IMR-90 (cell line): ENCODE results near the gene TRIM36. TPM values are rescaled to one million over a fixed set of nuclear protein-coding genes. Genes with fewer than 3 reads are reported as not detected.

Experiments used
- ATAC-seq: fragments of 200-7000 bp; cut with Tn5 transposase; 2 replicates; pipeline ENCODE4 v1.9.1; 2020; ENCODE audit warnings: low read depth, mild to moderate bottlenecking, moderate library complexity
- BruUV-seq: library from RNA; stranded (reverse); fragments of 400-500 nt; replicated peaks from 2 replicates; lab custom pipeline; 2021; lab: Mats Ljungman, UMichigan
- CTCF ChIA-PET: fragments of 300-600 bp; formaldehyde crosslinking; extraction: SDS; loops from one replicate; lab custom pipeline; 2021; ENCODE audit warnings: antibody characterized with exemption; lab: Yijun Ruan, JAX
- POLR2A ChIA-PET: fragments of 300-600 bp; sonication (Branson Sonifier 250); formaldehyde crosslinking; loops from one replicate; lab custom pipeline; 2022; ENCODE audit warnings: antibody characterized with exemption; ENCODE audit not compliant: unreplicated experiment; lab: Charles Lee
- DNase-seq: peaks from one replicate; pipeline ENCODE4 v3.0.0; 2013
- H2AFZ ChIP-seq: replicated peaks from 2 replicates; pipeline ENCODE3; 2013; ENCODE audit warnings: low read length, mild to moderate bottlenecking; ENCODE audit not compliant: poor library complexity
- H2AK5ac ChIP-seq: 2 replicates; pipeline ENCODE4 v1.6.1; 2013; ENCODE audit warnings: low read depth, low read length, inconsistent platforms
- H2AK9ac ChIP-seq: replicated peaks from 2 replicates; pipeline ENCODE3; 2013; ENCODE audit warnings: mild to moderate bottlenecking, low read depth, low read length, moderate library complexity; ENCODE audit not compliant: poor library complexity
- H2BK120ac ChIP-seq: 2 replicates; pipeline ENCODE4 v1.6.1; 2013; ENCODE audit warnings: low read depth, low read length, inconsistent platforms
- H2BK15ac ChIP-seq: 3 replicates; pipeline ENCODE4 v1.6.1; 2013; ENCODE audit warnings: low read depth, low read length, inconsistent platforms
- H2BK20ac ChIP-seq: 2 replicates; pipeline ENCODE4 v1.6.1; 2013; ENCODE audit warnings: low read depth, mild to moderate bottlenecking, inconsistent platforms, low read length, moderate library complexity
- H2BK5ac ChIP-seq: 2 replicates; pipeline ENCODE4 v1.6.1; 2013; ENCODE audit warnings: mild to moderate bottlenecking, low read depth, low read length, inconsistent platforms; ENCODE audit not compliant: poor library complexity, severe bottlenecking
- H3K14ac ChIP-seq: replicated peaks from 2 replicates; pipeline ENCODE4 v1.6.1; 2013; ENCODE audit warnings: low read depth, low read length, inconsistent platforms
- H3K18ac ChIP-seq: 2 replicates; pipeline ENCODE4 v1.6.1; 2013; ENCODE audit warnings: low read depth, low read length, control low read depth
- H3K23ac ChIP-seq: 2 replicates; pipeline ENCODE4 v1.6.1; 2013; ENCODE audit warnings: low read depth, low read length, inconsistent platforms
- H3K27ac ChIP-seq: 2 replicates; pipeline ENCODE4 v1.5.1; 2013; ENCODE audit warnings: mild to moderate bottlenecking, control low read depth, low read length; ENCODE audit not compliant: insufficient read depth
- H3K27me3 ChIP-seq: 2 replicates; pipeline ENCODE4 v1.6.1; 2013; ENCODE audit warnings: low read length; ENCODE audit not compliant: control insufficient read depth, insufficient read depth
- H3K36me3 ChIP-seq: 2 replicates; pipeline ENCODE4 v1.6.1; 2013; ENCODE audit warnings: low read length, mixed read lengths; ENCODE audit not compliant: control insufficient read depth, insufficient read depth
- H3K4ac ChIP-seq: 2 replicates; pipeline ENCODE4 v1.6.1; 2013; ENCODE audit warnings: low read depth, low read length, inconsistent platforms
- H3K4me1 ChIP-seq: 2 replicates; pipeline ENCODE4 v1.6.1; 2013; ENCODE audit warnings: low read length, mixed read lengths; ENCODE audit not compliant: control insufficient read depth, insufficient read depth
- H3K4me2 ChIP-seq: 2 replicates; pipeline ENCODE4 v1.6.1; 2013; ENCODE audit warnings: low read depth, mild to moderate bottlenecking, control low read depth, low read length, moderate library complexity
- H3K4me3 ChIP-seq: 2 replicates; pipeline ENCODE4 v1.5.1; 2013; ENCODE audit warnings: low read depth, mild to moderate bottlenecking, control low read depth, low read length, moderate library complexity; ENCODE audit not compliant: insufficient read depth
- H3K56ac ChIP-seq: 2 replicates; pipeline ENCODE4 v1.6.1; 2013; ENCODE audit warnings: low read length, inconsistent platforms; ENCODE audit not compliant: insufficient read depth; ENCODE audit errors: extremely low read depth
- H3K79me1 ChIP-seq, 2 experiments: 2 replicates each; pipeline ENCODE4 v1.6.1; 2013; ENCODE audit warnings: low read length in 2 of 2, inconsistent platforms in 1 of 2, low read depth in 1 of 2
- H3K9ac ChIP-seq: 2 replicates; pipeline ENCODE4 v1.6.1; 2013; ENCODE audit warnings: low read depth, low read length, control low read depth
- H3K9me1 ChIP-seq: 2 replicates; pipeline ENCODE4 v1.6.1; 2013; ENCODE audit warnings: low read length, inconsistent platforms; ENCODE audit not compliant: insufficient read depth
- H3K9me3 ChIP-seq: 2 replicates; pipeline ENCODE4 v1.6.1; 2013; ENCODE audit warnings: low read length; ENCODE audit not compliant: control insufficient read depth, insufficient read depth
- H4K20me1 ChIP-seq: 2 replicates; pipeline ENCODE4 v1.6.1; 2013; ENCODE audit warnings: low read length, inconsistent platforms; ENCODE audit not compliant: insufficient read depth
- H4K5ac ChIP-seq: 2 replicates; pipeline ENCODE4 v1.6.1; 2013; ENCODE audit warnings: mild to moderate bottlenecking, low read depth, low read length, control low read depth
- H4K8ac ChIP-seq, 2 experiments: 2 replicates each; pipeline ENCODE4 v1.6.1; 2013; ENCODE audit warnings: low read depth in 2 of 2, low read length in 2 of 2, control low read depth in 1 of 2, inconsistent platforms in 1 of 2
- H4K91ac ChIP-seq: 2 replicates; pipeline ENCODE4 v1.6.1; 2013; ENCODE audit warnings: low read depth, low read length, inconsistent platforms; ENCODE audit not compliant: insufficient read depth
- BHLHE40 ChIP-seq: fragments of 150-350 bp; IDR thresholded peaks from 2 replicates; pipeline ENCODE4 v1.6.1; 2016; ENCODE audit warnings: mild to moderate bottlenecking, low read depth, low read length
- CEBPB ChIP-seq: IDR thresholded peaks from 2 replicates; pipeline ENCODE4 v1.6.1; 2012; ENCODE audit warnings: low read depth, low read length, improper control_type of control experiment
- CHD1 ChIP-seq: IDR thresholded peaks from 2 replicates; pipeline ENCODE4 v1.6.1; 2012; ENCODE audit warnings: low read depth, low read length, improper control_type of control experiment
- CTCF ChIP-seq: conservative IDR thresholded peaks from 2 replicates; pipeline ENCODE4 v1.5.1; 2012; ENCODE audit warnings: mild to moderate bottlenecking, low read depth, low read length, improper control_type of control experiment
- ELK1 ChIP-seq: fragments of 150-350 bp; IDR thresholded peaks from 2 replicates; pipeline ENCODE4 v1.6.1; 2016; ENCODE audit warnings: low read depth, mild to moderate bottlenecking, low read length, moderate library complexity, borderline replicate concordance
- FOS ChIP-seq: fragments of 150-350 bp; IDR thresholded peaks from 2 replicates; pipeline ENCODE4 v1.6.1; 2016; ENCODE audit warnings: low read depth, low read length
- MAFK ChIP-seq: IDR thresholded peaks from 2 replicates; pipeline ENCODE4 v1.6.1; 2012; ENCODE audit warnings: low read depth, low read length, improper control_type of control experiment
- MAZ ChIP-seq: IDR thresholded peaks from 2 replicates; pipeline ENCODE4 v1.6.1; 2012; ENCODE audit warnings: low read depth, mild to moderate bottlenecking, low read length, improper control_type of control experiment, moderate library complexity, borderline replicate concordance
- MXI1 ChIP-seq: IDR thresholded peaks from 2 replicates; pipeline ENCODE4 v1.6.1; 2012; ENCODE audit warnings: low read depth, mild to moderate bottlenecking, low read length, moderate library complexity, borderline replicate concordance
- NFE2L2 ChIP-seq: fragments of 150-350 bp; IDR thresholded peaks from 2 replicates; pipeline ENCODE4 v1.6.1; 2016; ENCODE audit warnings: low read depth, mild to moderate bottlenecking, low read length
- POLR2A ChIP-seq: IDR thresholded peaks from 2 replicates; pipeline ENCODE4 v1.6.1; 2012; ENCODE audit warnings: mild to moderate bottlenecking, low read depth, low read length
- RAD21 ChIP-seq: IDR thresholded peaks from 2 replicates; pipeline ENCODE4 v1.6.1; 2012; ENCODE audit warnings: low read length, improper control_type of control experiment
- RCOR1 ChIP-seq: IDR thresholded peaks from 2 replicates; pipeline ENCODE4 v1.6.1; 2012; ENCODE audit warnings: mild to moderate bottlenecking, low read length, improper control_type of control experiment; ENCODE audit not compliant: insufficient replicate concordance
- RFX5 ChIP-seq: IDR thresholded peaks from 2 replicates; pipeline ENCODE4 v1.8.0; 2012; ENCODE audit warnings: low read depth, mild to moderate bottlenecking, low read length, moderate library complexity
- SMC3 ChIP-seq: fragments of 150-350 bp; IDR thresholded peaks from 2 replicates; pipeline ENCODE4 v1.6.1; 2016; ENCODE audit warnings: low read depth, mild to moderate bottlenecking, antibody characterized with exemption, low read length, moderate library complexity
- USF2 ChIP-seq: fragments of 150-350 bp; IDR thresholded peaks from 2 replicates; pipeline ENCODE4 v1.6.1; 2017; ENCODE audit warnings: mild to moderate bottlenecking, antibody characterized with exemption, low read length, low read depth
- WGBS, 2 experiments: methylation state at CpG; one replicate each; pipeline versions ENCODE4 v1.1.5 to v1.1.7; 2013; ENCODE audit warnings: missing lambda C conversion rate in 2 of 2; ENCODE audit not compliant: insufficient read length in 1 of 2; ENCODE audit errors: extremely low coverage in 2 of 2; 5-methylcytosine and 5-hydroxymethylcytosine counted together
- dilution Hi-C: fragments of 300-500 bp; cut with HindIII; formaldehyde crosslinking; loops from one replicate; pipeline ENCODE4 v1.14.3; 2018; ENCODE audit warnings: low sequenced_read_pairs; ENCODE audit not compliant: unreplicated experiment
- in situ Hi-C: fragments of 300-500 bp; cut with MboI; formaldehyde crosslinking; loops from 3 replicates; pipeline ENCODE4 v1.14.3; 2019; ENCODE audit warnings: low sequenced_read_pairs, inconsistent platforms, mixed read lengths
- intact Hi-C: fragments of 100-400 bp; cut with micrococcal nuclease; formaldehyde crosslinking; loops from 2 replicates; pipeline ENCODE4 v1.10.0; 2022
- polyA plus RNA-seq, 3 experiments: library from polyadenylated mRNA; depleted of rRNA; stranded (reverse); fragments of >200 nt; gene quantifications; 2 replicates each; pipeline ENCODE4 v1.2.3, GENCODE V29; 2012; ENCODE audit warnings: low replicate concordance in 1 of 3
- total RNA-seq: library from RNA; depleted of rRNA; stranded (reverse); fragments of >200 nt; gene quantifications from 2 replicates; pipeline ENCODE4 v1.2.3, GENCODE V29; 2012

TRIM36 gene
- total and polyA plus RNA-seq, 2 of the 4 experiments (the other 2 are of a cell fraction), result 0.10 to 0.18 TPM

- WGBS, 2 experiments, result no CpG with 5 or more reads among the region's 5 CpGs
- H3K56ac ChIP-seq, result no peak overlapping the region
- no peak overlapping the region for H2AFZ ChIP-seq
- no peaks in the 10 kb centered on the region for H3K79me1 ChIP-seq
- in situ Hi-C loops, result no loop called here
- CTCF ChIA-PET, result no interaction called here
- H2BK120ac ChIP-seq, result no peak overlapping the region
- no peak for ATAC-seq
- no peak overlapping the region for H2AK5ac ChIP-seq
- no peak overlapping the region for H3K9ac ChIP-seq
- H2BK15ac ChIP-seq, result no peak overlapping the region
- POLR2A ChIA-PET, result no interaction called here
- TF ChIP-seq RFX5 (no peak), POLR2A (no peak), MXI1 (no peak), USF2 (no peak), NFE2L2 (no peak), MAZ (no peak), RAD21 (no peak), BHLHE40 (no peak), CTCF (no peak), RCOR1 (no peak), MAFK (no peak), CEBPB (no peak), ELK1 (no peak), CHD1 (no peak), FOS (no peak), SMC3 (no peak)
- H3K23ac ChIP-seq, result no peak overlapping the region
- no peak overlapping the region for H3K14ac ChIP-seq
- H2AK9ac ChIP-seq, result no peak overlapping the region
- H2BK20ac ChIP-seq, result no peak overlapping the region
- no peak overlapping the region for H3K4me2 ChIP-seq
- no peak overlapping the region for H3K4ac ChIP-seq
- no peak overlapping the region for H4K8ac ChIP-seq
- no peak overlapping the region for H3K27ac ChIP-seq
- intact Hi-C loops, result no loop called here
- no TSS peak for BruUV-seq
- H3K9me1 ChIP-seq, result no peaks in the 10 kb centered on the region
- dilution Hi-C loops, result no loop called here
- no peak for DNase-seq
- no peak overlapping the region for H2BK5ac ChIP-seq
- no peak overlapping the region for H3K18ac ChIP-seq
- no peaks in the 10 kb centered on the region for H3K36me3 ChIP-seq
- H3K27me3 ChIP-seq, result no peaks in the 10 kb centered on the region
- no peak overlapping the region for H3K4me3 ChIP-seq
- H4K20me1 ChIP-seq, result no peaks in the 10 kb centered on the region
- no peaks in the 10 kb centered on the region for H3K9me3 ChIP-seq
- no peaks in the 10 kb centered on the region for H3K4me1 ChIP-seq
- no peak overlapping the region for H4K91ac ChIP-seq
- no peak overlapping the region for H4K5ac ChIP-seq
Measured at GRCh38 chr5:115147052-115147451, 22.7 kb downstream of the TRIM36 start.
